GM12874 (cell line): ENCODE results near the gene F2RL1.

Experiments
- CTCF ChIP-seq: IDR thresholded peaks from 2 replicates; pipeline ENCODE4 v1.5.1; 2011; ENCODE audit warnings: low read depth, mild to moderate bottlenecking, control low read depth, low read length, moderate library complexity; ENCODE audit not compliant: insufficient read depth

F2RL1 gene

GRCh38 chr5:76809141-76809540 is 9.7 kb upstream of the F2RL1 start:
- TF ChIP-seq CTCF = no peak

GRCh38 chr5:76810236-76810635 is 8.6 kb upstream of the F2RL1 start:
- TF ChIP-seq CTCF = no peak

- no peak for TF ChIP-seq CTCF
Measured at GRCh38 chr5:76811214-76811613, 7.6 kb upstream of the F2RL1 start.

GRCh38 chr5:76813982-76814562 is 4.8 kb upstream of the F2RL1 start:
- no peak for TF ChIP-seq CTCF

- no peak for TF ChIP-seq CTCF
Measured at GRCh38 chr5:76816110-76816831, 2.6 kb upstream of the F2RL1 start.

GRCh38 chr5:76819851-76820525 is 1.2 kb downstream of the F2RL1 start:
- no peak for TF ChIP-seq CTCF

GRCh38 chr5:76820526-76820890 is 1.7 kb downstream of the F2RL1 start:
- TF ChIP-seq CTCF = no peak
